Keratinocyte (primary cell): ENCODE results near the gene RFC5.

ENCODE experiments used
- CTCF ChIP-seq, 3 experiments: IDR thresholded peaks in 1 of 3; conservative IDR thresholded peaks in 1 of 3; optimal IDR thresholded peaks in 1 of 3; 2 replicates in 2 of 3; 3 replicates in 1 of 3; pipeline versions ENCODE3 to v1.5.1; 2011; ENCODE audit warnings: low read length in 3 of 3, mild to moderate bottlenecking in 3 of 3, moderate library complexity in 2 of 3, control low read depth in 1 of 3, inconsistent platforms in 1 of 3; ENCODE audit not compliant: insufficient read depth in 2 of 3; ENCODE audit errors: extremely low read depth in 1 of 3
- EZH2 ChIP-seq: IDR thresholded peaks from one replicate; pipeline ENCODE4 v1.6.1; 2012; ENCODE audit warnings: inconsistent platforms, mild to moderate bottlenecking, low read length, moderate library complexity

- TF ChIP-seq CTCF (optimal IDR thresholded peaks at IDR 0.05 in 1 of 3, IDR thresholded peaks at IDR 0.05 in 1 of 3, conservative IDR thresholded peaks at IDR 0.05 in 1 of 3; ENCODE audit: extremely low read depth in 1 of 3, insufficient read depth in 2 of 3, low read length in 3 of 3) (no peak), EZH2 (no peak)
These were observed 35.2 kb upstream of the RFC5 start for GRCh38 chr12:117981267-117981666.
